ENCODE results near the gene RER1.

DNA sequence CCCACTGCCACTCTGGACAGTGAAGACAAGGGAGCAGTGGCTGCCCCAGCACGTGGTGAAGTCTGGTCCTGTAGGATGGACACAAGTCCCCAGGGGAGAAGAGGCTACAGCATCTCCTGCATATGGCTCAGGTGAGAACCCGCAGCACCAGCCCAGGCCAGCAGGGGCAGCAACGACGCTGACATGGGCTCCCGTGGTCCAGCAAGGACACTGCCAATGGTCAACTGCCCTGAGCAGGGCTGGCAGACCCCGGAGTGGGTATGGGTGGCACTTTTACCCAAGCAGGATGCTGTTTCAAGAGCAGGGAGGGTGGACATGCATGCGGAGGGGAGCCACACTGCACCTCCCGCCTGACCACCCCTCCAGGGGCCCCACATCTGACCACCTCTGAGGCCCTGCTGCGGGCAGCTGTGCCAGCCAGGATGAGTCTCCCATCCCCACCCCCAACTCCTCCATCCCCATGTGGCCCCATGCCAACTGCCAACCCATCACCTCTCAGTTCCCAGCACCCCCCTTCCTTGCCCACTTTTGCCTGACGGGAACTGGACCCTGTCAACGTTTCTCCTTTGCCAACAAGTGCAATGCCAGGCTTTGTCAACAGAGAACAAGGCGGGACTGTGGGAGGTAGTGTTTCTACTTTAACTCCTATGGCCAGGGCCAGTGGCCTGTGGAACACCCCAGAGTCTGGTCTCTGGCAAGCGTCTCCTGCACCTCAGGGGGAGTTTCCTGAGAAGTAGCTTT, 8.8 kb upstream of the RER1 start:
- TF ChIP-seq POLR2A (IDR thresholded peaks at IDR 0.05; ENCODE audit: low read length) = no peak
- no peak for TF ChIP-seq GATA1 (IDR thresholded peaks at IDR 0.05; ENCODE audit: low read depth, low read length)

Data from erythroblast (primary cell).